GM08714 (cell line): ENCODE results near the gene ALG3.
A peak's percentile ranks its signal among the peaks of the same experiment; 100 is the strongest.

Source experiments
- H3K4me3 ChIP-seq: fragments of 200-500 bp; sonication (Bioruptor generic); 2 replicates; pipeline ENCODE4 v1.5.1; 2014; ENCODE audit warnings: mild to moderate bottlenecking, low read length, inconsistent platforms
- ZNF274 ChIP-seq: IDR thresholded peaks from 2 replicates; pipeline ENCODE4 v1.6.1; 2012; ENCODE audit warnings: mild to moderate bottlenecking, low read depth, low read length

ALG3 gene

DNA sequence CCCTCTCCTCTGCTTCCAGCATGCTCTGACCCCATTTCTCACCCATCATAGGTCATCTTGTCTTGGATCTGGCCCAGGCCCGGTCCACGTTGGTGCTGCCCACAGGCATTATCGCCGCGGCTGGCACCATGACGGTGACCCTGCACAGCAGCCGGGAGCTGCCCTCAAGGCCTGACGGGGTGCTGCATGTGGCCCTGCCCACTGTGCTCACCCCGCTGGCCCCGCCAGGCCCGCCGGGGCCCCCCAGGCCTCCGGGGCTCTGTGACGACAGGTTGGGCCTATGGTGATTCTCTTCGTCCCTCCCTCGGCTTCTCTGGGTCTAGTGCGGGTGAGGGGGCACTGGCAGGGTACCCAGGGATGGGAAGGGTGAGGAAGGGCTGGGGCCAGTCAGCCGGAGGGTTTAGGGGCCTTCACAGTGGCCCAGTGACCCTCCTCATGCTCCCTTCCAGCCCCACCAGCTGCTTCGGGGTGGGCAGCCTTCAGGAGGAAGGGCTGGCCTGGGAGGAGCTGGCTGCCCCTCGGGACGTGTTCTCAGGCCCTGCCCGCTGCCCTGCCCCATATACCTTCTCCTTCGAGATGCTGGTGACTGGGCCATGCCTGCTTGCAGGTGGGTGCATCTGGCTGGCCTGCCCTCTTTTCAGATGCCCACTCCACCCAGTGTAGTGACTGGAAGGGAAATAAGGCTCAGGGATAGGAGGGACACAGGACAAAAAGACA lies 15.5 kb downstream of the ALG3 start:
- H3K4me3 ChIP-seq: no peak overlapping the region

DNA sequence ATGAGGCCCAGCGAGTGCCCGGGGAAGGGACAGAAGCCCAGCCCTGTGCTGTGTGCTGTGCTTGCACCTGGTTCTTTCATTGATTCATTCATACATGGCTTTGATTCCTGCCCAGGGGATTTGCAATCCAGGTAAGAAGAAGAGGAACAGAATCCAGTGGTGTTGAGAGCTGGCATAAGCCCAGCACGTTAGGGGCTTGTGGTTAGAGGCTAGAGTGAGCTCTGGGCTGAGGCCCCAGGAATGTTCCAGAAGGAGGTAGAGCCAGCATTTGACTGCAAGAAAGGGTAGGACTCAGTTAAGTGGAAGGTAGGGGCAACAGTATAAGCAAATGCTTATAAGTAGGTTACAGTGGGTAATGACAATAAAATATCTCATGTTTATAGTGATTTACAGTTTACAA lies 17.1 kb downstream of the ALG3 start:
- no peak for TF ChIP-seq ZNF274
- H3K4me3 ChIP-seq: no peak overlapping the region

More for the DNA sequence above, 15.5 kb downstream of the ALG3 start:
- TF ChIP-seq ZNF274: no peak

DNA sequence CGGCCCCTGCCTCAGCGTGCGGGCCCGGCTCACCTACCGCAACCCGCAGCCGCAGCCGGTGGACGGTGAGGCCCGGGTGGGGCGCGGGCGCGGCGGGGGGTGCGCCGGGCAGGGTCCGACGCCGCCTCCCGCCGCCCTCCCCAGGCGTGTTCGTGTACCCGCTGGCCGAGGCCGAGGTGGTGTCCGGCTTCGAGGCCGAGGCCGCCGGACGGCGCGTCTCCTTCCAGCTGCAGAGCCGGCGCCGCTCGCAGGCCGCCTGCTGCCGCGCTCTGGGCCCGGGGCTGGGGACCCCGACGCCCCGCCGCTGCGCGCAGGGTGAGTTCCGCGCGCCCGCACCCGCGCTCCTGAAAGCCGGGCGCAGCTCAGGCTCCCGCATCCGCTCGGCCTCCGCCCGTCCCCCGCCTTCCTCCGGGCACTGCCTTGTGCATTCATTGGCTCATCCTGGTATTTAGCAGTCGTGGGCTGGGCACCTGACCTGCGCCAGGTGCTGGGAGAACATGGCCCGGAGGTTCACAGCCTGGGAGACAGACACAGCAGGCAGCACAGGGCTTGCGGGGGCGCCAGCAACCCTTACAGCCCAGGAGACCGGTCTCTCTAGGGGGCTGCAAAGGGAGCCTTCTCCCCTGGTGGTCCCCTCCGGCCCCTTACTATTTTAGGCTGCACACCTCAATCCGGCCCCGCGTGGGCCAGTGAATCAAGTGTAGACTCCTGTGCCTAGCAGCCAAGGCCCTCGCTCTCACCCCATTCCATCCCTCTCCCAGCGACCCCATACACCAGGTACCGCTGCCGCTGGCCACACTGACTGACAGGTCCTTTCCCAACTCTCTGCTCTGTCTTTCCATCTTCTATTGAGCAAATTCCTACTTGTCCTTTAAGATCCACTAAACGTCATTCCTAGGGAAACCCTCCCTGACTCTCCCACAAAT lies 17.9 kb downstream of the ALG3 start:
- H3K4me3 ChIP-seq: peak overlapping the region; percentile 10; the same call in 1 of the 2 replicates
- no peak for TF ChIP-seq ZNF274

DNA sequence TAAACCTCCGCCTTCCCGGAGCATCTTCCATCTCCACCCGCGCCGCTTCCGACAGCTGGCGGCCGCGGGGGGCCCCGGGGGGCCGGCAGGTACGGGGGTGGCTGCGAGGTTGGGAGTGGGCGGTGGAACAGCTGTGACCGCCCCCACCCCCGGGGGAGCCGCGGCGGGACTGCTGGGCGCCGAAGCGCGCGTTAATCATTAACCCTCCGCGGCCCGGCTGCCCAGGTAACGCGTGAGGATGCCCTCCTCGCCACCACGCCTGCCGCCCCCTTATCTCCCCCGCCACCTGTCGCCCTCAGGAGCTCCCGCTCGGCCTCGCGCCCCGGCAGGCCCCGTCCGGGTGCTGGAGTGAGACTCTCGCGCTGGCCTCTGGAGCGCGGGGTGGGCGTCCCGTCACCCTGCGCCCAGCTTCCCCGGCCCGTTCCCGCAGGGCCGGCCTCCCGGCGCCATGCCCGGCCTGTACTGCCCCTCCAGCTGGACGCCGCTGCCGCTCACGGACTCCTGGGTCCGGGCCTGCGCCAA lies 18.6 kb downstream of the ALG3 start:
- TF ChIP-seq ZNF274: no peak
- H3K4me3 ChIP-seq: peak overlapping the region; percentile 41; the same call in 1 of the 2 replicates

DNA sequence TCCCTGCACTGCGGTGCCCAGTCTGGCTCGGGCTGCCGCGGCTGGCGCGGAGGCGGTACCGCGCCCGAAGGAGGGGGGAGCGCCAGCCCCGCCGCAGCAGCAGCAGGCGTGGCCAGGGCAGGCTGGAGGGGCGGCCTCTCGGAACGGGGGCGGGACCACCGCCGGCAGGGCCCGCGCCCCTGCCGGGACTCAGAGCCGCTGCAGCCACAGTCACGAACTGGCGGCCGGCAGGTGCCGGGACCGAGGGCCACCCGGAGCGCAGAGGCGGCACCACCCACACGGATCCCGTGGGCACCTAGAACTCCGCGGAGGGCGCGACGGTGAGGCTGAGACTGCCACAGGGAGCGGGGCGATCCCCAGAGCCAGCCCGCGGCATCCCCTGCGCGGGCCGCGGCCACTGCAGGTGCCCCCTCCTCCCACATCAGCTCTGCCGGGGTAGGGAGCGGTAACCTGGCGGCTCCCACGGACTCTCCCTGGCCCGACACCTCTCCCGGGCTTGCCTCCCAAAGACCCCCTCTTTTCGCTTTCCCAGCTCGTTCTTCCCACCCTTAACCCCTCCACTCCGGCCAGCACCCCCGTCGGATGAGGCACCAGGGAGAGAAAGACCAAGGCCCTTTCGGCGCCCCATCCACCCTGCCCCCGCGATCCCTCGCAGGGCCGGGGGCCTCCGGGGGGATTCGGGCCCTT lies 19.2 kb downstream of the ALG3 start, which contains the start of gene VWA5B2:
Gene VWA5B2, plus strand, starts transcription at position 192 of the 687 bp plus-strand sequence. CDS start 944 bp downstream, outside the sequence.
- H3K4me3 ChIP-seq: peak within 1 kb of the TSS; percentile 41; the same call in 1 of the 2 replicates
- TF ChIP-seq ZNF274: no peak

DNA sequence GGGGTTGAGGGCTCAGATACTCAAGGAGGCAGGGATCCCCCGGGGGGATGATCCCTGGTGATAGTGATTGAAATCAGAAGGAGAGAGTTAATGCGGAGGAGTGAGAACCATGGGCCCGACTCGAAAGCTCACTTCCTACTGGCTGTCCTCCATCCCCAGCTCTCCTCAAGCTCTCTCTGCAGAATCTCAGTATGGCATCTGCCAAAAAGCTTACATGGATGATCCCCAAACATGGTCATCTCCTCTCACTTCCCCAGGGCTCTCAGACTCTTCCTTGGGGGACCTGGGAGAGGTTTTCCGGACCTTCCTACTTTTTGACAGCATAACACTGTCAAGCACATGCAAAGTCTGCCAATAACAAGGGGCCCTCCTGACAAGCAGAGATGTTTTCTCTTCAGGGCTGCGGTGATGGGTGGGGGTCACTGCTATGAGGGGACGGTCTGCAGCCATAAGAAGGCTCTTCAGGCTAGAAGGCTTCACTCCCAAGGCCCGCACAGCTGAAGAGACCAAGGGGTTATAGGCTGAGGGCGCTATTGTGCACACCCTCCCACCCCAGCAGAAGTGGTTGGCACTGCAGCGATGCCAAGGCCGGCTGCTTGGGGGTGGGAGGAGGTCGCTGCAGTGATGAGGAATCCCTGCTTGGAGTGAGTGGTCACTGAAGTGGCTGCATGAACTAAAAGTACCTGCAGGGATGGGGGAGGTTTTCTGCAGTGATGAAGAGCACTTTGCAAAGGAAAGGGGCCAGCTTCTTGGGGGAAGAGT lies 20.2 kb downstream of the ALG3 start:
- no peak for TF ChIP-seq ZNF274
- H3K4me3 ChIP-seq: no peak overlapping the region

DNA sequence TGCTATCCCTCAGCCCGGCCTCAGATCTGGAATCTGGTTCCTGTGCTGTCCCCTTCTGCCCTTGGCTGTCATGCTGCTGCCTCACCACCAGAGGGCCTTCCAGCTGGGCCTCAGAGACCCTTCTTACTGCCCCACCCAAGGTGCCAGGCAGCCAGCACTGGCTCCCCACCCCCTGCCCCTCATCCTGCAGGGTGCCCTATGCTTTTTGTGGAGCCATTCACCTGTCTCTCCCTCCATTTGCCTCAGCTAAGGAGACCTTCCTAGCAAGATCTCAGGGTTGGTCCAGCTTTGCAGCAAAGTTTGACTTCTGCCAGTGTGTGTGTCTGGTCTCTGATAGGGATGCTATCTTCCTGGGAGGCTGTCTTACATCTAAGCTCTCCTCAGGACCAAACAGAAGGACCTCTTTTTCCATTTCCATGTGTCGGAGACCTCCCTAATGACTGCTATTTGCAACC lies 21.3 kb downstream of the ALG3 start:
- no peak for TF ChIP-seq ZNF274
- no peak overlapping the region for H3K4me3 ChIP-seq

DNA sequence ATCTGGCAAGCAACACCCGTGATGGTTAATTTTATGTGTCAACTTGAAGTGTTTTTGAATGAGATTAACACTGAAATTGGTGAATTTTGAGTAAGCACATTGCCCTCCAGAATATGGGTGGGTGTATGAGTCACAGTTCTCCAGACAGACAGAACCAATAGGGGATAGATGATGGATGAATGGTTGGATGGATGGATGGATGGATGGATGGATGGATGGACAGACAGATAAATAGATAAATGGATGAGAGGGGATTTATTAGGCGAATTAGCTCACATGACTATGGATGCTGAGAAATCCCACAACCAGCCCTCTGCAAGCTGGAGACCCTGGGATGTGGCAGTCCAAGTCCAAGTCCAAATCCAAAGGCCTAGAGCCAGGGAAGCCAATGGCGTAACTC lies 24.8 kb downstream of the ALG3 start:
- no peak for TF ChIP-seq ZNF274
- H3K4me3 ChIP-seq: no peak overlapping the region

DNA sequence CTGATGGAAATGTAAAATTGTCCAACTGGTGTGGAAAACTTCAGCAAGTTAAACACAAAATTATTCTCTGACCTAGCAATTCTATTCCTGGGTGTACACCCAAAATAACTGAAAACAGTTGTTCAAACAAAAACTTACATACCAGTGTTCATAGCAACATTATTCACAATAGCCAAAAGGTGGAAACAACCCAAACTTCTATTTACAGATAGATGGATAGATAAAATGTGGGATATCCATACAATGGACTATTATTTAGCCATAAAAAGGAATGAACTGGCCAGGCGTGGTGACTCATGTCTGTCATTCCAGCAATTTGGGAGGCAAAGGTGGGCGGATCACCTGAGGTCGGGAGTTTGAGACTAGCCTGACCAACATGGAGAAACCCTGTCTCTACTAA lies 26.2 kb downstream of the ALG3 start:
- H3K4me3 ChIP-seq: no peak overlapping the region
- TF ChIP-seq ZNF274: no peak

DNA sequence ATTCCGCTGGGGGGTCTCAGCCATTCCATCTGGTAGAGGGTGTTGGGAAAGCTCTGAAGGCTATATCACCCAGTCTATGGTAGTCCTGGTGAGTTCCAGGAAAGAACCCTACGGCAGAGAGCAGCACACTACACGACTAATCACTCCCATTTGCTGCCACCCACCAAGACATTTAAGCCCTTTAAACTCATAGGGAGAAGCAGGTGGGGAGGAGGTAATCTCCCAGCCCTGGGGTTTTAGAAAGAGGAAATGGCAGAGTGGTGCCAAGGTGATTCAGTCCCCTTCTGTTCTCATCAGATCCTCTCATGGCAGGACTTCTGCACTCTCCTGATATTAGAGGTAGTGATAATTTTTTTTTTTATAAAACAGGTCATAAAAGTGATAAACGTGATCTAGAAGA lies 29.9 kb downstream of the ALG3 start:
- no peak overlapping the region for H3K4me3 ChIP-seq
- no peak for TF ChIP-seq ZNF274

DNA sequence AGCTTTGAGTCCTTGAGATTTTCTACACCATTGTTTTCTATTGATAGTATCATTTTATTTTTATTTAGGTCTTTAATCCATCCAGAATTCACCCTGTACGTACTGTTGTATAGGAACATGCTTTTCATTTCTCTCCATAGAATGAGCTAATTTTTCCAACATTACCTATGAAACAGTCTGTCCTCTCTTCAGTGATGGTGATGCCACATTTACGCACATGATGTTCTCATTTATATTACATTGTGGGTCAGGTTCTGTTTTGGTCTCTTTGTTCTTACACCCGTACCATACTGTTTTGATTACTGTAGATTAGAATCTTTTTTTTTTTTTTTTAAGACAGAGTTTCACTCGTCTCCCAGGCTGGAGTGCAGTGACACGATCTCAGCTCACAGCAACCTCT lies 37.0 kb downstream of the ALG3 start:
- no peak for TF ChIP-seq ZNF274
- no peak overlapping the region for H3K4me3 ChIP-seq

DNA sequence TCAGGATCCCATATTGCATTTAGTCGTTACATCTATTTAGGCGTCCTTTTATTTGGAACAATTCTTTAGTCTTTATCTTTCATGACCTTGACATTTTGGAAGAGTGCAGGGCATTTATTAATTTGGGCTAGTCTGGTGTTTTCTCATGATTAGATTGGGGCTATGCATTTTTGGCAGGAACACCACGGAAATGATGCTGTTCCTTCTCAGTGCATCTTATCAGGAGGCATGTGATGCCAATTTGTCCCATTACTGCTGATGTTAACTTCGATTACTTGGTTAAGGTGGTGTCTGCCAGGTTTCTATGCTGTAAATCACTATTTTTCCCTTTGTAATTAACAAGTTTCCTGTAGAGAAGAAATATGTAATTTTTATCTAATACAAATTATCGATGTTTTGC lies 37.5 kb downstream of the ALG3 start:
- no peak for TF ChIP-seq ZNF274
- no peak overlapping the region for H3K4me3 ChIP-seq
